HL-60 (cell line): ENCODE results near the gene AKT1S1.

Source experiments
- DNase-seq, 2 experiments: peaks; one replicate each; pipeline ENCODE4 v3.0.0-alpha.2; 2010 to 2020; ENCODE audit warnings: low read depth in 1 of 2, low spot score in 1 of 2
- H3K27ac ChIP-seq: fragments of 250-450 bp; sonication (Bioruptor Pico); replicated peaks from 2 replicates; pipeline ENCODE4 v1.5.1; 2020; ENCODE audit warnings: mild to moderate bottlenecking, moderate library complexity
- H3K27me3 ChIP-seq: fragments of 250-450 bp; sonication (Bioruptor Pico); 2 replicates; pipeline ENCODE4 v1.5.1; 2021; ENCODE audit warnings: mild to moderate bottlenecking, moderate library complexity; ENCODE audit not compliant: insufficient read depth, poor library complexity, severe bottlenecking
- H3K4me3 ChIP-seq: replicated peaks from 2 replicates; pipeline ENCODE4 v1.5.1; 2011; ENCODE audit warnings: mild to moderate bottlenecking, control low read depth, low read length; ENCODE audit not compliant: insufficient read depth
- GABPA ChIP-seq: IDR thresholded peaks from 2 replicates; pipeline ENCODE4 v1.6.1; 2012; ENCODE audit warnings: low read depth
- POLR2AphosphoS5 ChIP-seq: IDR thresholded peaks from 2 replicates; pipeline ENCODE4 v1.6.1; 2012; ENCODE audit warnings: low read depth
- SPI1 ChIP-seq: IDR thresholded peaks from 2 replicates; pipeline ENCODE4 v1.6.1; 2012; ENCODE audit warnings: low read depth, mild to moderate bottlenecking, borderline replicate concordance
- TF ChIP-seq, protein P1 (sequence below): IDR thresholded peaks from one replicate; pipeline ENCODE4 v1.5.1; 2011; ENCODE audit warnings: low read length, control low read depth, inconsistent platforms; ENCODE audit not compliant: insufficient read depth
- TF ChIP-seq, protein P2 (sequence below): IDR thresholded peaks from 2 replicates; pipeline ENCODE4 v1.6.1; 2012; ENCODE audit warnings: low read depth; ENCODE audit not compliant: insufficient replicate concordance

Gene AKT1S1

DNA sequence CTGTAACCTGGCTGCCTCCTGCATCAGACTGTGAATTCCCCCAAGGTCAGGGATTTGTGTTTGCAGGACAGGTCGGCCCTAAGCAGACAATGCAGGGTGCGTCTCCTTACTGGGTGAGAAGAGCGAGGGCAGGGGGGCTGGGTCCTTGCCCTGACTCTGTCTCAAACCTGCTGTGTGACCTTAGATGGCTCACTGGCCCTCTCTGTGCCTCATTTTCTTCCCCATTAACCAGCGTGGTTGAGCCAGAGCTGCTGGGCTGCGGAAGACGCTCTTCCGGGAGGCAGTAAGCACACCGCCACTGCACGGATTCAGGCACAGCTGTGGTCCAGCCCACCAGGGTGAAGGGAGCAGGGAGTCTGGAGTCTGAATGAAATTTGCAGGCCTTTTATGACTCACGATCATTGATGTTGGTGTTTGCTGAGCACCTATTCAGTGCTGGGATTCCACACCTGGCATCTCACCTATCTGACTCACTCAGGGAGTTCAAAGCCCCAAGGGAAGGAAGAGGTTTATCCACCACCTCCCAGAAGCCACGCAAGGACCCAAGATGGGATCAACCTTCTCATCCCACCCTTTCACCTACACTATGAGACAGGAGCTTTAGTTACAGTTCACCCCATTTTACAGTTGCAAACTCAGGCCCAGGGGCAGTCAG, 2.5 kb downstream of the AKT1S1 start:
- TF ChIP-seq, protein P1, sequence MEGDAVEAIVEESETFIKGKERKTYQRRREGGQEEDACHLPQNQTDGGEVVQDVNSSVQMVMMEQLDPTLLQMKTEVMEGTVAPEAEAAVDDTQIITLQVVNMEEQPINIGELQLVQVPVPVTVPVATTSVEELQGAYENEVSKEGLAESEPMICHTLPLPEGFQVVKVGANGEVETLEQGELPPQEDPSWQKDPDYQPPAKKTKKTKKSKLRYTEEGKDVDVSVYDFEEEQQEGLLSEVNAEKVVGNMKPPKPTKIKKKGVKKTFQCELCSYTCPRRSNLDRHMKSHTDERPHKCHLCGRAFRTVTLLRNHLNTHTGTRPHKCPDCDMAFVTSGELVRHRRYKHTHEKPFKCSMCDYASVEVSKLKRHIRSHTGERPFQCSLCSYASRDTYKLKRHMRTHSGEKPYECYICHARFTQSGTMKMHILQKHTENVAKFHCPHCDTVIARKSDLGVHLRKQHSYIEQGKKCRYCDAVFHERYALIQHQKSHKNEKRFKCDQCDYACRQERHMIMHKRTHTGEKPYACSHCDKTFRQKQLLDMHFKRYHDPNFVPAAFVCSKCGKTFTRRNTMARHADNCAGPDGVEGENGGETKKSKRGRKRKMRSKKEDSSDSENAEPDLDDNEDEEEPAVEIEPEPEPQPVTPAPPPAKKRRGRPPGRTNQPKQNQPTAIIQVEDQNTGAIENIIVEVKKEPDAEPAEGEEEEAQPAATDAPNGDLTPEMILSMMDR = no peak
- no peak for TF ChIP-seq POLR2AphosphoS5
- TF ChIP-seq GABPA = no peak
- no peak for TF ChIP-seq SPI1
- TF ChIP-seq, protein P2, sequence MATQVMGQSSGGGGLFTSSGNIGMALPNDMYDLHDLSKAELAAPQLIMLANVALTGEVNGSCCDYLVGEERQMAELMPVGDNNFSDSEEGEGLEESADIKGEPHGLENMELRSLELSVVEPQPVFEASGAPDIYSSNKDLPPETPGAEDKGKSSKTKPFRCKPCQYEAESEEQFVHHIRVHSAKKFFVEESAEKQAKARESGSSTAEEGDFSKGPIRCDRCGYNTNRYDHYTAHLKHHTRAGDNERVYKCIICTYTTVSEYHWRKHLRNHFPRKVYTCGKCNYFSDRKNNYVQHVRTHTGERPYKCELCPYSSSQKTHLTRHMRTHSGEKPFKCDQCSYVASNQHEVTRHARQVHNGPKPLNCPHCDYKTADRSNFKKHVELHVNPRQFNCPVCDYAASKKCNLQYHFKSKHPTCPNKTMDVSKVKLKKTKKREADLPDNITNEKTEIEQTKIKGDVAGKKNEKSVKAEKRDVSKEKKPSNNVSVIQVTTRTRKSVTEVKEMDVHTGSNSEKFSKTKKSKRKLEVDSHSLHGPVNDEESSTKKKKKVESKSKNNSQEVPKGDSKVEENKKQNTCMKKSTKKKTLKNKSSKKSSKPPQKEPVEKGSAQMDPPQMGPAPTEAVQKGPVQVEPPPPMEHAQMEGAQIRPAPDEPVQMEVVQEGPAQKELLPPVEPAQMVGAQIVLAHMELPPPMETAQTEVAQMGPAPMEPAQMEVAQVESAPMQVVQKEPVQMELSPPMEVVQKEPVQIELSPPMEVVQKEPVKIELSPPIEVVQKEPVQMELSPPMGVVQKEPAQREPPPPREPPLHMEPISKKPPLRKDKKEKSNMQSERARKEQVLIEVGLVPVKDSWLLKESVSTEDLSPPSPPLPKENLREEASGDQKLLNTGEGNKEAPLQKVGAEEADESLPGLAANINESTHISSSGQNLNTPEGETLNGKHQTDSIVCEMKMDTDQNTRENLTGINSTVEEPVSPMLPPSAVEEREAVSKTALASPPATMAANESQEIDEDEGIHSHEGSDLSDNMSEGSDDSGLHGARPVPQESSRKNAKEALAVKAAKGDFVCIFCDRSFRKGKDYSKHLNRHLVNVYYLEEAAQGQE = no peak
- no peak overlapping the region for H3K27ac ChIP-seq
- no peaks in the 10 kb centered on the region for H3K27me3 ChIP-seq
- H3K4me3 ChIP-seq = no peak overlapping the region
- DNase-seq = no peak

DNA sequence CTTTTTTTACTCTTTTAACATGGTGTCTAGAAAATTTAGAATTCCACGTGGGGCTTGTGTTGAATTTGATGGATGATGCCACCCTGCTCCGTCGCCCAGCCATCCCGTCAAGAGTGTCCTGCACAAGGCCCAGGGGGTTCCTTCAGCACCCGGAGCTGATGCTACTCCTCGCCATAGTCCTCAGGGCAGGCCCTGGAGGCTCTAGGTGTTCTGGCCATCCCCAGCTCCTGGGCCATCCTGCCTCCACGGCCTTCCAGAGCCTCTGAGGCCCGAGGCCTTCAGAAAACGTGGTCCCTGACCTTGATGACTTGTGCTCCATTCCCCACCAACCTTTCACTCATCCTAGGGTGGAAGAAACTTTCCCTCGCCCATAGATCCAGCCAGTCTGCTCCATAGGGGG, 3.3 kb downstream of the AKT1S1 start:
- Histone ChIP-seq H3K27ac (no peak overlapping the region), H3K27me3 (no peaks in the 10 kb centered on the region), H3K4me3 (no peak overlapping the region)
- DNase-seq = no peak
- TF ChIP-seq SPI1 = no peak
- TF ChIP-seq GABPA = no peak
- TF ChIP-seq, protein P1 = no peak
- TF ChIP-seq POLR2AphosphoS5 = no peak
- TF ChIP-seq, protein P2 = no peak

DNA sequence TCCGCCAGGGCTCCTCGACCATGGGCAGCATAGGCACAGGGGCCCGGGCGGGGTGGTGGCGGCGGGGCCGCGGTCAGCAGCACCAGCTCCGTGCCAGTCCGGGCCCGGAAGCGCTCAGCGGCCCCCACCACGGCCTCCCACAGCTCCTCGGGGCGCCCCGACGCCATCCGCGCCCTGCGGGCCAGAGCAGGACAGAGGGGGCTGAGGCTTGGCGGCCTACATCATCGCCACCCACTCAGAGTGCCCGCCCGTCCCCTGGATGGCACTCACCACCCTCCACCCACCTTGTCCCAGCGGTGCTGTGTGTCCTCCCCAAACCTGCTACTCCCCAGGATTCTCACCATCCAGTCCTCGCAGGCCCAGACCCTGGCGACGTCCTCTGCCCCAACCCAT, 4.0 kb downstream of the AKT1S1 start:
- no peak for DNase-seq
- no peaks in the 10 kb centered on the region for H3K27me3 ChIP-seq
- TF ChIP-seq SPI1 (no peak), GABPA (no peak), POLR2AphosphoS5 (no peak)
- TF ChIP-seq, protein P1 = no peak
- TF ChIP-seq, protein P2 = no peak
- no peak overlapping the region for H3K27ac ChIP-seq
- H3K4me3 ChIP-seq = no peak overlapping the region
